GM21526 (cell line): ENCODE results near the gene NTM.

Source experiments
- ATAC-seq: cut with Tn5 transposase; IDR thresholded peaks from one replicate; pipeline ENCODE4 v1.9.1; 2021; ENCODE audit warnings: moderate library complexity; ENCODE audit not compliant: unreplicated experiment, low FRiP score

NTM gene

GRCh38 chr11:131591051-131591461 lies 220.6 kb downstream of the NTM start:
- no peak for ATAC-seq

GRCh38 chr11:131592152-131592551 lies 221.7 kb downstream of the NTM start:
- no peak for ATAC-seq

GRCh38 chr11:131592734-131593133 lies 222.3 kb downstream of the NTM start:
- ATAC-seq = no peak

- no peak for ATAC-seq
Measured at GRCh38 chr11:131593301-131593700, 222.9 kb downstream of the NTM start.

GRCh38 chr11:131595797-131596196 lies 225.4 kb downstream of the NTM start:
- ATAC-seq = no peak

- no peak for ATAC-seq
Measured at GRCh38 chr11:131597890-131598289, 227.5 kb downstream of the NTM start.

- ATAC-seq = no peak
Measured at GRCh38 chr11:131598305-131598704, 227.9 kb downstream of the NTM start.

- no peak for ATAC-seq
Measured at GRCh38 chr11:131599285-131599684, 228.9 kb downstream of the NTM start.

GRCh38 chr11:131600628-131601027 lies 230.2 kb downstream of the NTM start:
- ATAC-seq = no peak

- no peak for ATAC-seq
Measured at GRCh38 chr11:131601586-131601985, 231.2 kb downstream of the NTM start.

GRCh38 chr11:131602431-131602830 lies 232.0 kb downstream of the NTM start:
- no peak for ATAC-seq

- ATAC-seq = no peak
Measured at GRCh38 chr11:131606811-131607335, 236.5 kb downstream of the NTM start.

GRCh38 chr11:131609337-131609736 lies 238.9 kb downstream of the NTM start:
- no peak for ATAC-seq

GRCh38 chr11:131609921-131610320 lies 239.5 kb downstream of the NTM start:
- no peak for ATAC-seq

GRCh38 chr11:131611322-131611721 lies 240.9 kb downstream of the NTM start:
- ATAC-seq = no peak

- no peak for ATAC-seq
Measured at GRCh38 chr11:131612533-131612932, 242.1 kb downstream of the NTM start.

- no peak for ATAC-seq
Measured at GRCh38 chr11:131614631-131615030, 244.2 kb downstream of the NTM start.

GRCh38 chr11:131615611-131616010 lies 245.2 kb downstream of the NTM start:
- no peak for ATAC-seq

- ATAC-seq = no peak
Measured at GRCh38 chr11:131616481-131617140, 246.2 kb downstream of the NTM start.

- ATAC-seq = no peak
Measured at GRCh38 chr11:131618201-131618600, 247.8 kb downstream of the NTM start.

GRCh38 chr11:131622193-131622592 lies 251.8 kb downstream of the NTM start:
- ATAC-seq = no peak

GRCh38 chr11:131624531-131624930 lies 254.1 kb downstream of the NTM start:
- no peak for ATAC-seq

GRCh38 chr11:131626788-131627187 lies 256.4 kb downstream of the NTM start:
- ATAC-seq = no peak
